Liver (tissue), 9 donors: ENCODE data around the gene KISS1. TPM values are rescaled to one million over a fixed set of nuclear protein-coding genes. Genes with fewer than 3 reads are reported as not detected.

Experiments used
- DNase-seq: peaks from one replicate; pipeline ENCODE4 v3.0.0-alpha.2; 2017; ENCODE audit warnings: low spot score
- H3K27ac ChIP-seq, 2 donors: one replicate each; pipeline ENCODE4 v1.7.0; 2013; ENCODE audit warnings: inconsistent platforms in 2 of 2, low read length in 2 of 2, control low read depth in 1 of 2, low read depth in 1 of 2, mild to moderate bottlenecking in 1 of 2
- H3K27me3 ChIP-seq, 4 donors: one replicate each; pipeline versions ENCODE4 v1.6.1 to v1.7.0; 2013; ENCODE audit warnings: low read length in 3 of 4, inconsistent platforms in 1 of 4, mild to moderate bottlenecking in 1 of 4, moderate library complexity in 1 of 4; ENCODE audit not compliant: control insufficient read depth in 4 of 4, insufficient read depth in 4 of 4
- H3K36me3 ChIP-seq, 4 donors: one replicate each; pipeline versions ENCODE4 v1.6.1 to v1.7.0; 2013; ENCODE audit warnings: low read length in 3 of 4, mild to moderate bottlenecking in 3 of 4, low read depth in 1 of 4, moderate library complexity in 1 of 4; ENCODE audit not compliant: control insufficient read depth in 4 of 4, insufficient read depth in 3 of 4
- H3K4me1 ChIP-seq, 4 donors: one replicate each; pipeline versions ENCODE4 v1.6.1 to v1.7.0; 2013; ENCODE audit warnings: low read length in 3 of 4, mild to moderate bottlenecking in 3 of 4, moderate library complexity in 1 of 4; ENCODE audit not compliant: control insufficient read depth in 4 of 4, insufficient read depth in 4 of 4
- H3K4me3 ChIP-seq, 3 donors: one replicate each; pipeline versions ENCODE4 v1.6.1 to v1.7.0; 2013; ENCODE audit warnings: low read length in 3 of 3, control low read depth in 1 of 3, low read depth in 1 of 3, mild to moderate bottlenecking in 1 of 3
- H3K9ac ChIP-seq, 2 donors: one replicate each; pipeline ENCODE4 v1.7.0; 2013; ENCODE audit warnings: low read length in 2 of 2, mild to moderate bottlenecking in 2 of 2, moderate library complexity in 2 of 2, control low read depth in 1 of 2, low read depth in 1 of 2
- H3K9me3 ChIP-seq, 4 donors: one replicate each; pipeline versions ENCODE4 v1.6.1 to v1.7.0; 2013; ENCODE audit warnings: low read length in 3 of 4; ENCODE audit not compliant: control insufficient read depth in 4 of 4
- ATF3 ChIP-seq: IDR thresholded peaks from 2 replicates; pipeline ENCODE4 v1.6.1; 2016; ENCODE audit warnings: antibody characterized with exemption
- EGR1 ChIP-seq, 2 donors: IDR thresholded peaks; 2 replicates each; pipeline ENCODE4 v1.6.1; 2016 to 2018; ENCODE audit warnings: antibody characterized with exemption in 2 of 2, low read depth in 2 of 2
- FOXA1 ChIP-seq: IDR thresholded peaks from 2 replicates; pipeline ENCODE4 v1.6.1; 2016; ENCODE audit warnings: antibody characterized with exemption
- FOXA2 ChIP-seq: IDR thresholded peaks from 2 replicates; pipeline ENCODE4 v1.6.1; 2016; ENCODE audit warnings: antibody characterized with exemption
- GABPA ChIP-seq, 2 donors: IDR thresholded peaks in 1 of 2; conservative IDR thresholded peaks in 1 of 2; 2 replicates each; pipeline ENCODE4 v1.6.1; 2016; ENCODE audit warnings: antibody characterized with exemption in 2 of 2, mild to moderate bottlenecking in 1 of 2, moderate library complexity in 1 of 2
- HNF4A ChIP-seq, 2 donors: conservative IDR thresholded peaks; 2 replicates each; pipeline ENCODE4 v1.6.1; 2016; ENCODE audit warnings: antibody characterized with exemption in 2 of 2, mild to moderate bottlenecking in 2 of 2
- HNF4G ChIP-seq: IDR thresholded peaks from 2 replicates; pipeline ENCODE4 v1.6.1; 2016; ENCODE audit warnings: antibody characterized with exemption
- JUND ChIP-seq, 2 donors: IDR thresholded peaks; 2 replicates each; pipeline ENCODE4 v1.6.1; 2016; ENCODE audit warnings: antibody characterized with exemption in 2 of 2
- NR2F2 ChIP-seq: IDR thresholded peaks from 2 replicates; pipeline ENCODE4 v1.6.1; 2016; ENCODE audit warnings: antibody characterized with exemption
- RAD21 ChIP-seq, 2 donors: IDR thresholded peaks; 2 replicates each; pipeline ENCODE4 v1.6.1; 2016; ENCODE audit warnings: antibody characterized with exemption in 2 of 2, mild to moderate bottlenecking in 2 of 2
- RXRA ChIP-seq, 2 donors: IDR thresholded peaks; 2 replicates each; pipeline ENCODE4 v1.6.1; 2017 to 2018; ENCODE audit warnings: antibody characterized with exemption in 2 of 2, mild to moderate bottlenecking in 1 of 2
- SP1 ChIP-seq: IDR thresholded peaks from 2 replicates; pipeline ENCODE4 v1.6.1; 2018; ENCODE audit warnings: antibody characterized with exemption, mild to moderate bottlenecking
- TAF1 ChIP-seq: conservative IDR thresholded peaks from 2 replicates; pipeline ENCODE4 v1.6.1; 2016; ENCODE audit warnings: antibody characterized with exemption, mild to moderate bottlenecking
- YY1 ChIP-seq: IDR thresholded peaks from 2 replicates; pipeline ENCODE4 v1.6.1; 2016; ENCODE audit warnings: antibody characterized with exemption, mild to moderate bottlenecking
- ZBTB33 ChIP-seq: IDR thresholded peaks from 2 replicates; pipeline ENCODE4 v1.6.1; 2016; ENCODE audit warnings: antibody characterized with exemption
- WGBS: extraction: QIAGEN DNeasy Blood & Tissue Kit; methylation state at CpG from one replicate; pipeline ENCODE4 v1.1.7; 2013; 5-methylcytosine and 5-hydroxymethylcytosine counted together
- polyA plus RNA-seq, 2 donors: library from polyadenylated mRNA; stranded (reverse) in 1 of 2; unstranded in 1 of 2; fragments of 200-250 nt in 1 of 2; fragments of >200 nt in 1 of 2; fragmentation: Nextera tagmentation in 1 of 2; extraction: Ambion mirVana in 1 of 2; gene quantifications; one replicate each; pipeline versions ENCODE4 v1.2.1 to v1.2.3, GENCODE V29; 2013 to 2015
- total RNA-seq, 2 donors: library from RNA; depleted of rRNA; stranded (reverse); fragments of >200 nt; gene quantifications; one replicate each; pipeline ENCODE4 v1.2.3, GENCODE V29; 2014
- TF ChIP-seq, protein P1 (sequence below): fragments of 150-350 bp; IDR thresholded peaks from 2 replicates; pipeline ENCODE4 v1.5.1; 2017; ENCODE audit warnings: improper control_type of control experiment, low read depth, low read length; ENCODE audit not compliant: missing input control
- TF ChIP-seq, protein P2 (sequence below): IDR thresholded peaks from 2 replicates; pipeline ENCODE4 v1.6.1; 2016; ENCODE audit warnings: antibody characterized with exemption
- TF ChIP-seq, protein P3 (sequence below): IDR thresholded peaks from 2 replicates; pipeline ENCODE4 v1.6.1; 2016; ENCODE audit warnings: antibody characterized with exemption, mild to moderate bottlenecking
- donor health status: healthy.
- donor health status: healthy.
- donor health status: healthy.
- donor health status: healthy.
- donor health status: healthy.

Gene KISS1
- total and polyA plus RNA-seq, 4 donors, result 0.50 to 1.4 TPM; not detected in 2

DNA sequence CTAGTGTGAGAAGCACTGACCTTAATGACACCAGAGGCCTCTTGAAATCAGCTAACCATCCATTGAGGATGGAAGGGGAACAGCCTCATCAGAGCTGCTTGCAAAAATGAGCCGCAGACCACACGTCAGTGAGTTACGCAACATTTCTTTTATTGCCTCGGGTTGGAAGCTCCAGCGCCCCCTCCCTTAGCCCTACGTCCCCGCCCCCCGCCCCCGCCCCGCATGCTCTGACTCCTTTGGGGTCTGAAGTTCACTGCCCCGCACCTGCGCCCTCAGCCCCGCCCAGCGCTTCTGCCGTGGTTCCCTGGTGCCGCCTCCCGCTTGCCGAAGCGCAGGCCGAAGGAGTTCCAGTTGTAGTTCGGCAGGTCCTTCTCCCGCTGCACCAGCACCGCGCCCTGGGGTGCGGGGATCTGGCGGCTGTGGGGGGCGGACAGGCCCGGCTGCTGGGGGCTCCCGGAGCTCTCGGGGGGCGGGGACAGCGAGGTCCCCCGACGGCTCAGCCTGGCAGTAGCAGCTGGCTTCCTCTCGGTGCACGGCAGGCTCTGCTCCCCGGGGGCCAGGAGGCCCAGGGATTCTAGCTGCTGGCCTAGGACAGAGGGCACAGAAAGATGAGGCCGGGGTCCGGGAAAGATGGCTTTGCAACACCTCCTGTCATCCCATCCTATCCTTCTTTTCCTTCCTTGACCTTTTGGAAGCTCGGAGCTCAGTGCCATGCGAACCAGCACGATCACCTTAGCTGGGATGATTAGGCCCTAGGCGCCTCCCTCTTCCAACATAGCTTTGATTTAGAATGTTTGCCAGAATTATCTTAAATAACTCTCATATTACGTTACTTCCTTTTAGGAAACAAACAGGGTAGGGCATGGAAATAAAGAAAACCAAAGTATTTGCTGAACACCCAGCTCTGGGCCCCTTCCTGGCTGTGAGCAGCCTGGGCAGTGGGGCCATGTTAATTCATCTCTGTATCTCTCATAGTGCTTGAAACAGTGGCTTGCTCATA is 5.8 kb downstream of the KISS1 start:
- Histone ChIP-seq H3K27ac (no peak overlapping the region), H3K4me1 (peaks cover 0 to 3% (median 0%) of the 10 kb centered on the region in 4 donors), H3K27me3 (peaks cover 0 to 3% (median 0%) of the 10 kb centered on the region in 4 donors), H3K9ac (no peak overlapping the region), H3K9me3 (no peaks in the 10 kb centered on the region), H3K4me3 (peak overlapping the region in 1 of 3 donors; percentile 32), H3K36me3 (no peaks in the 10 kb centered on the region)
- peak; percentile 75 for DNase-seq
- no peak for TF ChIP-seq RAD21 (IDR thresholded peaks at IDR 0.05)
- TF ChIP-seq JUND (IDR thresholded peaks at IDR 0.05), result no peak
- no peak for TF ChIP-seq TAF1
- no peak for TF ChIP-seq SP1
- TF ChIP-seq FOXA2, result no peak
- TF ChIP-seq, protein P1, sequence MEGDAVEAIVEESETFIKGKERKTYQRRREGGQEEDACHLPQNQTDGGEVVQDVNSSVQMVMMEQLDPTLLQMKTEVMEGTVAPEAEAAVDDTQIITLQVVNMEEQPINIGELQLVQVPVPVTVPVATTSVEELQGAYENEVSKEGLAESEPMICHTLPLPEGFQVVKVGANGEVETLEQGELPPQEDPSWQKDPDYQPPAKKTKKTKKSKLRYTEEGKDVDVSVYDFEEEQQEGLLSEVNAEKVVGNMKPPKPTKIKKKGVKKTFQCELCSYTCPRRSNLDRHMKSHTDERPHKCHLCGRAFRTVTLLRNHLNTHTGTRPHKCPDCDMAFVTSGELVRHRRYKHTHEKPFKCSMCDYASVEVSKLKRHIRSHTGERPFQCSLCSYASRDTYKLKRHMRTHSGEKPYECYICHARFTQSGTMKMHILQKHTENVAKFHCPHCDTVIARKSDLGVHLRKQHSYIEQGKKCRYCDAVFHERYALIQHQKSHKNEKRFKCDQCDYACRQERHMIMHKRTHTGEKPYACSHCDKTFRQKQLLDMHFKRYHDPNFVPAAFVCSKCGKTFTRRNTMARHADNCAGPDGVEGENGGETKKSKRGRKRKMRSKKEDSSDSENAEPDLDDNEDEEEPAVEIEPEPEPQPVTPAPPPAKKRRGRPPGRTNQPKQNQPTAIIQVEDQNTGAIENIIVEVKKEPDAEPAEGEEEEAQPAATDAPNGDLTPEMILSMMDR, result no peak
- no peak for TF ChIP-seq YY1
- TF ChIP-seq GABPA (IDR thresholded peaks at IDR 0.05 in 1 of 2, conservative IDR thresholded peaks at IDR 0.05 in 1 of 2), result no peak
- TF ChIP-seq, protein P2, sequence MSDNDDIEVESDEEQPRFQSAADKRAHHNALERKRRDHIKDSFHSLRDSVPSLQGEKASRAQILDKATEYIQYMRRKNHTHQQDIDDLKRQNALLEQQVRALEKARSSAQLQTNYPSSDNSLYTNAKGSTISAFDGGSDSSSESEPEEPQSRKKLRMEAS, result no peak
- TF ChIP-seq, protein P3, sequence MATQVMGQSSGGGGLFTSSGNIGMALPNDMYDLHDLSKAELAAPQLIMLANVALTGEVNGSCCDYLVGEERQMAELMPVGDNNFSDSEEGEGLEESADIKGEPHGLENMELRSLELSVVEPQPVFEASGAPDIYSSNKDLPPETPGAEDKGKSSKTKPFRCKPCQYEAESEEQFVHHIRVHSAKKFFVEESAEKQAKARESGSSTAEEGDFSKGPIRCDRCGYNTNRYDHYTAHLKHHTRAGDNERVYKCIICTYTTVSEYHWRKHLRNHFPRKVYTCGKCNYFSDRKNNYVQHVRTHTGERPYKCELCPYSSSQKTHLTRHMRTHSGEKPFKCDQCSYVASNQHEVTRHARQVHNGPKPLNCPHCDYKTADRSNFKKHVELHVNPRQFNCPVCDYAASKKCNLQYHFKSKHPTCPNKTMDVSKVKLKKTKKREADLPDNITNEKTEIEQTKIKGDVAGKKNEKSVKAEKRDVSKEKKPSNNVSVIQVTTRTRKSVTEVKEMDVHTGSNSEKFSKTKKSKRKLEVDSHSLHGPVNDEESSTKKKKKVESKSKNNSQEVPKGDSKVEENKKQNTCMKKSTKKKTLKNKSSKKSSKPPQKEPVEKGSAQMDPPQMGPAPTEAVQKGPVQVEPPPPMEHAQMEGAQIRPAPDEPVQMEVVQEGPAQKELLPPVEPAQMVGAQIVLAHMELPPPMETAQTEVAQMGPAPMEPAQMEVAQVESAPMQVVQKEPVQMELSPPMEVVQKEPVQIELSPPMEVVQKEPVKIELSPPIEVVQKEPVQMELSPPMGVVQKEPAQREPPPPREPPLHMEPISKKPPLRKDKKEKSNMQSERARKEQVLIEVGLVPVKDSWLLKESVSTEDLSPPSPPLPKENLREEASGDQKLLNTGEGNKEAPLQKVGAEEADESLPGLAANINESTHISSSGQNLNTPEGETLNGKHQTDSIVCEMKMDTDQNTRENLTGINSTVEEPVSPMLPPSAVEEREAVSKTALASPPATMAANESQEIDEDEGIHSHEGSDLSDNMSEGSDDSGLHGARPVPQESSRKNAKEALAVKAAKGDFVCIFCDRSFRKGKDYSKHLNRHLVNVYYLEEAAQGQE, result no peak
- no peak for TF ChIP-seq ATF3
- no peak for TF ChIP-seq ZBTB33
- TF ChIP-seq EGR1 (IDR thresholded peaks at IDR 0.05; ENCODE audit: low read depth in 2 of 2), result no peak
- no peak for TF ChIP-seq RXRA (IDR thresholded peaks at IDR 0.05)
- no peak for TF ChIP-seq HNF4A (conservative IDR thresholded peaks at IDR 0.05)
- TF ChIP-seq NR2F2, result no peak
- no peak for TF ChIP-seq FOXA1
- TF ChIP-seq HNF4G, result no peak
- WGBS, result 16% methylated on average over 44 of the region's 44 CpGs
